GM18517 (cell line): ENCODE measurements around the gene GRWD1.

Experiments used
- ATAC-seq: cut with Tn5 transposase; IDR thresholded peaks from one replicate; pipeline ENCODE4 v1.9.1; 2021; ENCODE audit warnings: mild to moderate bottlenecking, moderate library complexity; ENCODE audit not compliant: unreplicated experiment

GRWD1 gene

GRCh38 chr19:48455171-48455907, 9.6 kb downstream of the GRWD1 start, which contains the start of gene KCNJ14:
Gene KCNJ14 (plus strand): TSS chr19:48455574. CDS start chr19:48461725, 6,151 bp downstream.
- no peak for ATAC-seq

GRCh38 chr19:48455908-48456562, 10.3 kb downstream of the GRWD1 start:
- no peak for ATAC-seq

- no peak for ATAC-seq
Measured at GRCh38 chr19:48456864-48457263, 11.1 kb downstream of the GRWD1 start.

- no peak for ATAC-seq
Measured at GRCh38 chr19:48458016-48458415, 12.2 kb downstream of the GRWD1 start.

- no peak for ATAC-seq
Measured at GRCh38 chr19:48461651-48461981, 15.8 kb downstream of the GRWD1 start.

GRCh38 chr19:48461982-48462655, 16.3 kb downstream of the GRWD1 start:
- no peak for ATAC-seq

- ATAC-seq = no peak
Measured at GRCh38 chr19:48465215-48465614, 19.4 kb downstream of the GRWD1 start.

- no peak for ATAC-seq
Measured at GRCh38 chr19:48466561-48467325, 21.0 kb downstream of the GRWD1 start.

- peak; percentile 92 for ATAC-seq
Measured at GRCh38 chr19:48468772-48469288, 23.0 kb downstream of the GRWD1 start.

GRCh38 chr19:48469289-48469881, 23.6 kb downstream of the GRWD1 start, which contains the start of gene CYTH2:
Gene CYTH2 (plus strand): TSS chr19:48469369. CDS start chr19:48469508, 139 bp downstream.
- ATAC-seq = no peak

- ATAC-seq = no peak
Measured at GRCh38 chr19:48469934-48470680, 24.3 kb downstream of the GRWD1 start.

GRCh38 chr19:48470856-48471255, 25.1 kb downstream of the GRWD1 start:
- ATAC-seq = no peak

- no peak for ATAC-seq
Measured at GRCh38 chr19:48471836-48472235, 26.1 kb downstream of the GRWD1 start.

GRCh38 chr19:48473161-48473966, 27.6 kb downstream of the GRWD1 start:
- ATAC-seq = no peak

- no peak for ATAC-seq
Measured at GRCh38 chr19:48474084-48474592, 28.4 kb downstream of the GRWD1 start.

- ATAC-seq = no peak
Measured at GRCh38 chr19:48475369-48476068, 29.7 kb downstream of the GRWD1 start.

- no peak for ATAC-seq
Measured at GRCh38 chr19:48476176-48476575, 30.4 kb downstream of the GRWD1 start.

- ATAC-seq = no peak
Measured at GRCh38 chr19:48477067-48477685, 31.4 kb downstream of the GRWD1 start.
